ENCODE results near the gene IFT80.

Gene IFT80

GRCh38 chr3:160399125-160400029, at the start of gene IFT80, which contains the start of gene SMC4:
TSS of gene IFT80 (minus strand) at chr3:160399225. CDS start at chr3:160384600, 14,625 bp downstream.
TSS of gene SMC4 (plus strand) at chr3:160399650. CDS start at chr3:160400827, 1,177 bp downstream.
- no peaks in the 10 kb centered on the region for H3K9me3 Mint-ChIP-seq
- H3K4me1 Mint-ChIP-seq, result peaks cover 52% of the 10 kb centered on the region
- H3K27me3 Mint-ChIP-seq, result peaks cover 11% of the 10 kb centered on the region
- peak within 1 kb of the TSS; percentile 98 for H3K4me3 Mint-ChIP-seq
- H3K27ac Mint-ChIP-seq, result peak within 1 kb of the TSS; percentile 100
- H3K36me3 Mint-ChIP-seq, result peaks cover 14% of the 10 kb centered on the region

GRCh38 chr3:160447544-160447943, 48.5 kb upstream of the IFT80 start:
- peaks cover 7% of the 10 kb centered on the region for H3K36me3 Mint-ChIP-seq

GRCh38 chr3:160446522-160447056, 47.6 kb upstream of the IFT80 start:
- Mint-ChIP-seq H3K27me3 (no peaks in the 10 kb centered on the region), H3K4me3 (no peak overlapping the region), H3K27ac (peak overlapping the region; percentile 53), H3K36me3 (peaks cover 7% of the 10 kb centered on the region), H3K4me1 (peaks cover 58% of the 10 kb centered on the region), H3K9me3 (no peaks in the 10 kb centered on the region)

More at GRCh38 chr3:160447544-160447943, 48.5 kb upstream of the IFT80 start:
- no peaks in the 10 kb centered on the region for H3K27me3 Mint-ChIP-seq
- H3K9me3 Mint-ChIP-seq, result no peaks in the 10 kb centered on the region
- H3K4me1 Mint-ChIP-seq, result peaks cover 50% of the 10 kb centered on the region
- no peak overlapping the region for H3K4me3 Mint-ChIP-seq
- no peak overlapping the region for H3K27ac Mint-ChIP-seq

GRCh38 chr3:160445854-160446253, 46.8 kb upstream of the IFT80 start:
- Mint-ChIP-seq H3K27ac (no peak overlapping the region), H3K9me3 (no peaks in the 10 kb centered on the region), H3K4me3 (no peak overlapping the region), H3K27me3 (no peaks in the 10 kb centered on the region), H3K4me1 (peaks cover 58% of the 10 kb centered on the region), H3K36me3 (peaks cover 7% of the 10 kb centered on the region)

GRCh38 chr3:160444411-160444810, 45.4 kb upstream of the IFT80 start:
- Mint-ChIP-seq H3K4me1 (peaks cover 58% of the 10 kb centered on the region), H3K9me3 (peaks cover 5% of the 10 kb centered on the region), H3K36me3 (peaks cover 12% of the 10 kb centered on the region), H3K27me3 (no peaks in the 10 kb centered on the region), H3K27ac (no peak overlapping the region), H3K4me3 (no peak overlapping the region)

- H3K9me3 Mint-ChIP-seq, result peaks cover 5% of the 10 kb centered on the region
- no peak overlapping the region for H3K4me3 Mint-ChIP-seq
- no peaks in the 10 kb centered on the region for H3K27me3 Mint-ChIP-seq
- H3K36me3 Mint-ChIP-seq, result peaks cover 22% of the 10 kb centered on the region
- H3K4me1 Mint-ChIP-seq, result peaks cover 49% of the 10 kb centered on the region
- H3K27ac Mint-ChIP-seq, result no peak overlapping the region
These were observed 41.7 kb upstream of the IFT80 start for GRCh38 chr3:160440687-160441086.

- H3K4me3 Mint-ChIP-seq, result no peak overlapping the region
- peaks cover 38% of the 10 kb centered on the region for H3K4me1 Mint-ChIP-seq
- H3K9me3 Mint-ChIP-seq, result peaks cover 5% of the 10 kb centered on the region
- H3K27ac Mint-ChIP-seq, result no peak overlapping the region
- H3K36me3 Mint-ChIP-seq, result peaks cover 22% of the 10 kb centered on the region
- no peaks in the 10 kb centered on the region for H3K27me3 Mint-ChIP-seq
These were observed 38.0 kb upstream of the IFT80 start for GRCh38 chr3:160437083-160437455.

GRCh38 chr3:160435747-160436146, 36.7 kb upstream of the IFT80 start:
- Mint-ChIP-seq H3K27ac (no peak overlapping the region), H3K9me3 (peaks cover 5% of the 10 kb centered on the region), H3K36me3 (peaks cover 25% of the 10 kb centered on the region), H3K27me3 (no peaks in the 10 kb centered on the region), H3K4me3 (no peak overlapping the region), H3K4me1 (peaks cover 34% of the 10 kb centered on the region)

GRCh38 chr3:160435095-160435494, 36.1 kb upstream of the IFT80 start:
- peaks cover 27% of the 10 kb centered on the region for H3K36me3 Mint-ChIP-seq
- no peak overlapping the region for H3K27ac Mint-ChIP-seq
- no peaks in the 10 kb centered on the region for H3K27me3 Mint-ChIP-seq

GRCh38 chr3:160434071-160434470, 35.0 kb upstream of the IFT80 start:
- Mint-ChIP-seq H3K4me3 (no peak overlapping the region), H3K4me1 (peaks cover 20% of the 10 kb centered on the region), H3K36me3 (peaks cover 21% of the 10 kb centered on the region), H3K27me3 (no peaks in the 10 kb centered on the region), H3K27ac (no peak overlapping the region), H3K9me3 (no peaks in the 10 kb centered on the region)

More at GRCh38 chr3:160435095-160435494, 36.1 kb upstream of the IFT80 start:
- no peak overlapping the region for H3K4me3 Mint-ChIP-seq
- H3K4me1 Mint-ChIP-seq, result peaks cover 29% of the 10 kb centered on the region
- peaks cover 5% of the 10 kb centered on the region for H3K9me3 Mint-ChIP-seq

- Mint-ChIP-seq H3K27ac (no peak overlapping the region), H3K36me3 (peaks cover 17% of the 10 kb centered on the region), H3K4me3 (no peak overlapping the region), H3K4me1 (no peaks in the 10 kb centered on the region), H3K9me3 (no peaks in the 10 kb centered on the region), H3K27me3 (no peaks in the 10 kb centered on the region)
These were observed 28.9 kb upstream of the IFT80 start for GRCh38 chr3:160427832-160428424.

GRCh38 chr3:160417311-160417710, 18.3 kb upstream of the IFT80 start:
- no peaks in the 10 kb centered on the region for H3K27me3 Mint-ChIP-seq
- H3K4me1 Mint-ChIP-seq, result peaks cover 9% of the 10 kb centered on the region
- peaks cover 9% of the 10 kb centered on the region for H3K36me3 Mint-ChIP-seq
- no peak overlapping the region for H3K4me3 Mint-ChIP-seq
- H3K27ac Mint-ChIP-seq, result no peak overlapping the region
- no peaks in the 10 kb centered on the region for H3K9me3 Mint-ChIP-seq

GRCh38 chr3:160413613-160414248, 14.7 kb upstream of the IFT80 start:
- H3K27me3 Mint-ChIP-seq, result no peaks in the 10 kb centered on the region
- peaks cover 10% of the 10 kb centered on the region for H3K36me3 Mint-ChIP-seq
- peaks cover 9% of the 10 kb centered on the region for H3K4me1 Mint-ChIP-seq
- no peaks in the 10 kb centered on the region for H3K9me3 Mint-ChIP-seq
- H3K4me3 Mint-ChIP-seq, result no peak overlapping the region
- no peak overlapping the region for H3K27ac Mint-ChIP-seq

- Mint-ChIP-seq H3K27me3 (no peaks in the 10 kb centered on the region), H3K4me1 (peaks cover 9% of the 10 kb centered on the region), H3K36me3 (peaks cover 6% of the 10 kb centered on the region), H3K4me3 (no peak overlapping the region), H3K9me3 (no peaks in the 10 kb centered on the region), H3K27ac (no peak overlapping the region)
These were observed 13.5 kb upstream of the IFT80 start for GRCh38 chr3:160412477-160412876.

GRCh38 chr3:160409812-160410610, 11.0 kb upstream of the IFT80 start:
- H3K36me3 Mint-ChIP-seq, result peaks cover 5% of the 10 kb centered on the region
- no peaks in the 10 kb centered on the region for H3K27me3 Mint-ChIP-seq
- no peak overlapping the region for H3K27ac Mint-ChIP-seq

More at GRCh38 chr3:160409812-160410610, 11.0 kb upstream of the IFT80 start:
- no peaks in the 10 kb centered on the region for H3K4me1 Mint-ChIP-seq
- no peak overlapping the region for H3K4me3 Mint-ChIP-seq
- H3K9me3 Mint-ChIP-seq, result no peaks in the 10 kb centered on the region

Measured in activated naive CD4-positive, alpha-beta T cell treated with anti-CD3 and anti-CD28 coated beads, Interleukin-2, amount 50 U/mL, for 24 hours (primary cell).